ENCODE measurements around the gene NKD1. TPM values are rescaled to one million over a fixed set of nuclear protein-coding genes. Genes with fewer than 3 reads are reported as not detected.

NKD1 gene
- total RNA-seq, 1 experiment from 2014 or later: 11.4 TPM

DNA sequence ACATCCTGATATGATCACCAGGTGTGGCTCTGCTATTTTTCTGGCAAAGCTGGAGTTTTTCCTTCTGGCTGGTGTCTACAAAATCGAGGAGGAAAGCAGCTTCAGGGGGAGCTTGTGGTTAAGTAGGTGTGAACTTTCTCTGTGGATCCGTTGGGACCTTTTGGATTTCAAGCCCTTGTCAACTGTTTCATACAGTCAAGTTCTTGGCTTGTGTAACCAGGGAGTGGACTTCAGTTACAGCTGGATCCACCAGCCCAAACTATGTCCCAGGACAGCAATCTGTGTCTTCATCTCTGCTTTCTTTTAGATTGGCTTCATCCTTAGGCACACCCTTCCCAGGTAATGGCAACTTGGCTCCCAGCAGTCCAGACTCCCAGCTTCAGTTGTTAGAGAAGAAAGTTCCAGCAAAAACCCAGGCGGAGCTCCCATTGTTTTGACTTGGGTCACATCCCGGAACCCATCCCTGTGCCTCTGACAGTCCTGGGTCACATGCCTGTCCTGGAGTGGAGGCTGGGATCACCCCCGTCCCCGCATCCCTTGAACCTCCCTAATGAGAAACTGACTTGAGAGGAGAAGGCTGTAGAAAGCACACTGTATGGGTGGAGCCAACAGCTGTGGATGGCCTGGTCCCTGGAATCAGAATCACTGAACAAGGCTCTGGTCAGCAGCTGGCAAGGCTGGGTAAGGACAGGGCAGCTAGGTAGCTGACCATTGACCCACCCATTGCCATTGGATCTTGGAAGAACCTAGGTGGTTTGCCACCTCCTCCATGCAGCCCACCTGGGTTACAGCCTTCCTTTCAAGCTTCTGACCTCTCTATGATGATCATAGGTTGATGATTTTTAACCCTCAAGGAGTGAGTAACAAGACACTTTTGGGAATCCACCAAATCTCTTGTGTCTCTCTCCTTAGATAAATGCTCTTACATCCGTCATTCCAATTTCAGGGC is 18.1 kb downstream of the NKD1 start:
- ATAC-seq: no peak
- TF ChIP-seq CTCF (IDR thresholded peaks at IDR 0.05 in 2 of 3, conservative IDR thresholded peaks at IDR 0.05 in 1 of 3; ENCODE audit: borderline replicate concordance in 1 of 3, insufficient read depth in 1 of 3, low read depth in 2 of 3, low read length in 2 of 3) (no peak), POLR2A (IDR thresholded peaks at IDR 0.05; ENCODE audit: borderline replicate concordance, extremely low read depth, insufficient read depth, insufficient read length) (no peak), SIN3A (IDR thresholded peaks at IDR 0.05; ENCODE audit: low read depth) (no peak), CEBPB (IDR thresholded peaks at IDR 0.05; ENCODE audit: low read depth) (no peak), EZH2phosphoT487 (IDR thresholded peaks at IDR 0.05; ENCODE audit: borderline replicate concordance) (no peak), ZNF274 (IDR thresholded peaks at IDR 0.05; ENCODE audit: low read depth, low read length) (no peak), EZH2 (IDR thresholded peaks at IDR 0.05) (no peak), RAD21 (IDR thresholded peaks at IDR 0.05; ENCODE audit: low read depth) (no peak), EGR1 (IDR thresholded peaks at IDR 0.05; ENCODE audit: low read depth) (no peak), JUND (IDR thresholded peaks at IDR 0.05) (no peak), POLR2AphosphoS5 (IDR thresholded peaks at IDR 0.05; ENCODE audit: low read depth, low read length) (no peak), SRF (IDR thresholded peaks at IDR 0.05; ENCODE audit: low read depth) (no peak), ELF1 (IDR thresholded peaks at IDR 0.05; ENCODE audit: borderline replicate concordance, low read depth) (no peak)
- TF ChIP-seq, protein P1, sequence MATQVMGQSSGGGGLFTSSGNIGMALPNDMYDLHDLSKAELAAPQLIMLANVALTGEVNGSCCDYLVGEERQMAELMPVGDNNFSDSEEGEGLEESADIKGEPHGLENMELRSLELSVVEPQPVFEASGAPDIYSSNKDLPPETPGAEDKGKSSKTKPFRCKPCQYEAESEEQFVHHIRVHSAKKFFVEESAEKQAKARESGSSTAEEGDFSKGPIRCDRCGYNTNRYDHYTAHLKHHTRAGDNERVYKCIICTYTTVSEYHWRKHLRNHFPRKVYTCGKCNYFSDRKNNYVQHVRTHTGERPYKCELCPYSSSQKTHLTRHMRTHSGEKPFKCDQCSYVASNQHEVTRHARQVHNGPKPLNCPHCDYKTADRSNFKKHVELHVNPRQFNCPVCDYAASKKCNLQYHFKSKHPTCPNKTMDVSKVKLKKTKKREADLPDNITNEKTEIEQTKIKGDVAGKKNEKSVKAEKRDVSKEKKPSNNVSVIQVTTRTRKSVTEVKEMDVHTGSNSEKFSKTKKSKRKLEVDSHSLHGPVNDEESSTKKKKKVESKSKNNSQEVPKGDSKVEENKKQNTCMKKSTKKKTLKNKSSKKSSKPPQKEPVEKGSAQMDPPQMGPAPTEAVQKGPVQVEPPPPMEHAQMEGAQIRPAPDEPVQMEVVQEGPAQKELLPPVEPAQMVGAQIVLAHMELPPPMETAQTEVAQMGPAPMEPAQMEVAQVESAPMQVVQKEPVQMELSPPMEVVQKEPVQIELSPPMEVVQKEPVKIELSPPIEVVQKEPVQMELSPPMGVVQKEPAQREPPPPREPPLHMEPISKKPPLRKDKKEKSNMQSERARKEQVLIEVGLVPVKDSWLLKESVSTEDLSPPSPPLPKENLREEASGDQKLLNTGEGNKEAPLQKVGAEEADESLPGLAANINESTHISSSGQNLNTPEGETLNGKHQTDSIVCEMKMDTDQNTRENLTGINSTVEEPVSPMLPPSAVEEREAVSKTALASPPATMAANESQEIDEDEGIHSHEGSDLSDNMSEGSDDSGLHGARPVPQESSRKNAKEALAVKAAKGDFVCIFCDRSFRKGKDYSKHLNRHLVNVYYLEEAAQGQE (IDR thresholded peaks at IDR 0.05; ENCODE audit: low read depth): no peak
- TF ChIP-seq, protein P2, sequence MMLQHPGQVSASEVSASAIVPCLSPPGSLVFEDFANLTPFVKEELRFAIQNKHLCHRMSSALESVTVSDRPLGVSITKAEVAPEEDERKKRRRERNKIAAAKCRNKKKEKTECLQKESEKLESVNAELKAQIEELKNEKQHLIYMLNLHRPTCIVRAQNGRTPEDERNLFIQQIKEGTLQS (IDR thresholded peaks at IDR 0.05): no peak
- BruUV-seq (replicated peaks): no TSS peak
- Histone ChIP-seq H3K9ac (ENCODE audit: low read length) (no peak overlapping the region), H2AFZ (ENCODE audit: low read depth, low read length, poor library complexity, severe bottlenecking) (no peak overlapping the region), H3K27ac (ENCODE audit: low read depth, low read length) (no peak overlapping the region), H3K36me3 (ENCODE audit: control insufficient read depth in 1 of 2, insufficient read depth in 2 of 2, low read length in 2 of 2) (no peaks in the 10 kb centered on the region), H3K4me2 (ENCODE audit: low read length) (no peak overlapping the region), H3K9me2 (ENCODE audit: insufficient read depth) (no peaks in the 10 kb centered on the region), H3K4me1 (ENCODE audit: control insufficient read depth in 1 of 2, insufficient read depth in 2 of 2, low read length in 2 of 2) (no peaks in the 10 kb centered on the region), H3K9me3 (ENCODE audit: control insufficient read depth in 1 of 2, insufficient read depth in 1 of 2, low read depth in 1 of 2, low read length in 2 of 2) (no peaks in the 10 kb centered on the region), H3K27me3 (ENCODE audit: insufficient read depth, low read length) (no peaks in the 10 kb centered on the region), H3K79me2 (ENCODE audit: insufficient read depth, low read length) (no peaks in the 10 kb centered on the region), H3K4me3 (replicated peaks in 1 of 2; ENCODE audit: low read depth in 1 of 2, low read length in 2 of 2) (no peak overlapping the region), H4K20me1 (ENCODE audit: insufficient read depth) (no peaks in the 10 kb centered on the region)
- CTCF ChIA-PET: no interaction called here
- no peak for DNase-seq (ENCODE audit: low read depth, low spot score)
- RAD21 ChIA-PET (ENCODE audit: low non-redundant PET in 1 of 2, low total read pairs in 2 of 2, uncharacterized antibody in 2 of 2, unreplicated experiment in 2 of 2): no interaction called here
- POLR2A ChIA-PET: no interaction called here
- intact Hi-C loops (cut with micrococcal nuclease): no loop called here
